8988T (cell line): ENCODE results near the gene SORD.
"Not testable (repeated sequence)": the region's sequence is repeated elsewhere in the genome, so short reads cannot be mapped to it uniquely, and the experiment has no call there.

Experiments
- DNase-seq: peaks from one replicate; pipeline ENCODE4 v3.0.0; 2011

SORD gene

GRCh38 chr15:45022871-45023658 lies at the start of gene SORD:
Gene SORD, plus strand, starts transcription at chr15:45023195. Its CDS starts 89 bp downstream, at chr15:45023284.
- peak; percentile 77 for DNase-seq

- DNase-seq = not testable (repeated sequence)
These were observed 46.8 kb upstream of the SORD start for GRCh38 chr15:44976183-44976582.

- not testable (repeated sequence) for DNase-seq
These were observed 45.2 kb upstream of the SORD start for GRCh38 chr15:44977781-44978180.

- DNase-seq = not testable (repeated sequence)
These were observed 43.2 kb upstream of the SORD start for GRCh38 chr15:44979617-44980339.

- not testable (repeated sequence) for DNase-seq
These were observed 38.9 kb upstream of the SORD start for GRCh38 chr15:44984144-44984543.

GRCh38 chr15:44986346-44987055 lies 36.5 kb upstream of the SORD start:
- not testable (repeated sequence) for DNase-seq

- not testable (repeated sequence) for DNase-seq
These were observed 35.3 kb upstream of the SORD start for GRCh38 chr15:44987711-44988110.

GRCh38 chr15:44988184-44988869 lies 34.7 kb upstream of the SORD start:
- not testable (repeated sequence) for DNase-seq

- DNase-seq = not testable (repeated sequence)
These were observed 34.1 kb upstream of the SORD start for GRCh38 chr15:44988870-44989219.

GRCh38 chr15:44997632-44998031 lies 25.4 kb upstream of the SORD start:
- DNase-seq = not testable (repeated sequence)

GRCh38 chr15:44999105-44999504 lies 23.9 kb upstream of the SORD start:
- DNase-seq = no peak

- not testable (repeated sequence) for DNase-seq
These were observed 21.8 kb upstream of the SORD start for GRCh38 chr15:45001180-45001579.

- not testable (repeated sequence) for DNase-seq
These were observed 19.1 kb upstream of the SORD start for GRCh38 chr15:45003731-45004410.

- DNase-seq = not testable (repeated sequence)
These were observed 18.3 kb upstream of the SORD start for GRCh38 chr15:45004590-45005175.

- DNase-seq = no peak
These were observed 13.9 kb upstream of the SORD start for GRCh38 chr15:45009046-45009445.

- not testable (repeated sequence) for DNase-seq
These were observed 7.9 kb upstream of the SORD start for GRCh38 chr15:45015114-45015513.

GRCh38 chr15:45020222-45020900 lies 2.6 kb upstream of the SORD start:
- not testable (repeated sequence) for DNase-seq

- not testable (repeated sequence) for DNase-seq
These were observed 2.1 kb upstream of the SORD start for GRCh38 chr15:45020901-45021259.

GRCh38 chr15:45021348-45021747 lies 1.6 kb upstream of the SORD start:
- DNase-seq = no peak

GRCh38 chr15:45023659-45024225 lies 747 bp downstream of the SORD start:
- DNase-seq = no peak

- not testable (repeated sequence) for DNase-seq
These were observed 1.7 kb downstream of the SORD start for GRCh38 chr15:45024649-45025048.
